ENCODE measurements around the gene AIG1. TPM values are rescaled to one million over a fixed set of nuclear protein-coding genes. Genes with fewer than 3 reads are reported as not detected.
A peak's percentile ranks its signal among the peaks of the same experiment; 100 is the strongest.

The AIG1 gene
- total and polyA plus RNA-seq, 2 donors (not counting 1 experiment from before 2014, with no cell fraction given) = 40.6 to 42.2 TPM

- Histone ChIP-seq H3K9ac (ENCODE audit: insufficient read depth, low read length) (no peak overlapping the region), H3K4me1 (ENCODE audit: control insufficient read depth, extremely low read depth, insufficient read depth, low read length) (no peaks in the 10 kb centered on the region), H3K27ac (ENCODE audit: insufficient read depth, low read length) (no peak overlapping the region), H4K20me1 (ENCODE audit: control insufficient read depth, extremely low read depth, insufficient read depth, low read length) (no peaks in the 10 kb centered on the region), H2AFZ (ENCODE audit: low read length) (no peak overlapping the region), H3K27me3 (ENCODE audit: control insufficient read depth, insufficient read depth, low read length) (no peaks in the 10 kb centered on the region), H3K4me2 (ENCODE audit: extremely low read depth, insufficient read depth, low read length) (no peak overlapping the region), H3K4me3 (replicated peaks in 1 of 4; ENCODE audit: control extremely low read depth in 1 of 4, insufficient read depth in 1 of 4, low read depth in 3 of 4, low read length in 4 of 4) (no peak overlapping the region), H3K9me3 (ENCODE audit: control insufficient read depth, insufficient read depth, low read depth, low read length) (no peaks in the 10 kb centered on the region), H3K36me3 (ENCODE audit: control insufficient read depth, insufficient read depth, low read length) (no peaks in the 10 kb centered on the region), H3K79me2 (ENCODE audit: control insufficient read depth, insufficient read depth, low read length) (no peaks in the 10 kb centered on the region)
- no peak for TF ChIP-seq EZH2 (IDR thresholded peaks at IDR 0.05; ENCODE audit: low read length, missing control alignments)
- TF ChIP-seq, protein P1, sequence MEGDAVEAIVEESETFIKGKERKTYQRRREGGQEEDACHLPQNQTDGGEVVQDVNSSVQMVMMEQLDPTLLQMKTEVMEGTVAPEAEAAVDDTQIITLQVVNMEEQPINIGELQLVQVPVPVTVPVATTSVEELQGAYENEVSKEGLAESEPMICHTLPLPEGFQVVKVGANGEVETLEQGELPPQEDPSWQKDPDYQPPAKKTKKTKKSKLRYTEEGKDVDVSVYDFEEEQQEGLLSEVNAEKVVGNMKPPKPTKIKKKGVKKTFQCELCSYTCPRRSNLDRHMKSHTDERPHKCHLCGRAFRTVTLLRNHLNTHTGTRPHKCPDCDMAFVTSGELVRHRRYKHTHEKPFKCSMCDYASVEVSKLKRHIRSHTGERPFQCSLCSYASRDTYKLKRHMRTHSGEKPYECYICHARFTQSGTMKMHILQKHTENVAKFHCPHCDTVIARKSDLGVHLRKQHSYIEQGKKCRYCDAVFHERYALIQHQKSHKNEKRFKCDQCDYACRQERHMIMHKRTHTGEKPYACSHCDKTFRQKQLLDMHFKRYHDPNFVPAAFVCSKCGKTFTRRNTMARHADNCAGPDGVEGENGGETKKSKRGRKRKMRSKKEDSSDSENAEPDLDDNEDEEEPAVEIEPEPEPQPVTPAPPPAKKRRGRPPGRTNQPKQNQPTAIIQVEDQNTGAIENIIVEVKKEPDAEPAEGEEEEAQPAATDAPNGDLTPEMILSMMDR (conservative IDR thresholded peaks at IDR 0.05 in 1 of 2, IDR thresholded peaks at IDR 0.05 in 1 of 2; ENCODE audit: low read depth in 1 of 2, low read length in 2 of 2) = no peak
- no peak for DNase-seq (ENCODE audit: low read depth in 2 of 2)
These were observed 168.7 kb downstream of the AIG1 start for GRCh38 chr6:143229400-143229799.

DNA sequence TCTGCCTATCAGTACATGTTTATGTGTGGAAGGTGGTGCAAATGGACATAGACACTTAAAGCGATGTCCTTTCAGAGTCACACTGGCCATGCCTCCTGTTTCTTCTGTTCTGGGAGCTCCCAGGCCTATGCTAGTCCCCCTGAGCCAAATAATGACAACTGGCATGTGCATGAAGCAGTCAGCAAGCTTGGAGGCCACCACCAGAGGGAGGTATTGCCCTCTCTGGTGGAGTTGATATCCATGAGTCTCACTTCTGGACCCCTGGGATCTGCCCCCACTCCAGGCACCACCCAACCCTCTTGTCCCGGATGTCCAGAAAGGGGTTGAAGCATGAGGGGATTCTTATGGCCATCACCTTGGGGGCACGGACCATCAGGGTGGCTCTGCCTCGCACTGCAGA, 172.2 kb downstream of the AIG1 start:
- no peaks in the 10 kb centered on the region for H3K36me3 ChIP-seq (ENCODE audit: control insufficient read depth, insufficient read depth, low read length)
- H3K27me3 ChIP-seq (ENCODE audit: control insufficient read depth, insufficient read depth, low read length) = no peaks in the 10 kb centered on the region
- peak; percentile 14 to 22 for DNase-seq (ENCODE audit: low read depth in 2 of 2)
- no peak for TF ChIP-seq EZH2 (IDR thresholded peaks at IDR 0.05; ENCODE audit: low read length, missing control alignments)
- TF ChIP-seq, protein P1 (conservative IDR thresholded peaks at IDR 0.05 in 1 of 2, IDR thresholded peaks at IDR 0.05 in 1 of 2; ENCODE audit: low read depth in 1 of 2, low read length in 2 of 2) = peak; percentile 56 to 59
- H3K9ac ChIP-seq (ENCODE audit: insufficient read depth, low read length) = no peak overlapping the region
- no peak overlapping the region for H2AFZ ChIP-seq (ENCODE audit: low read length)
- no peaks in the 10 kb centered on the region for H3K9me3 ChIP-seq (ENCODE audit: control insufficient read depth, insufficient read depth, low read depth, low read length)
- no peak overlapping the region for H3K27ac ChIP-seq (ENCODE audit: insufficient read depth, low read length)
- H3K4me3 ChIP-seq (replicated peaks in 1 of 4; ENCODE audit: control extremely low read depth in 1 of 4, insufficient read depth in 1 of 4, low read depth in 3 of 4, low read length in 4 of 4) = no peak overlapping the region
- no peaks in the 10 kb centered on the region for H3K79me2 ChIP-seq (ENCODE audit: control insufficient read depth, insufficient read depth, low read length)
- H4K20me1 ChIP-seq (ENCODE audit: control insufficient read depth, extremely low read depth, insufficient read depth, low read length) = no peaks in the 10 kb centered on the region
- no peaks in the 10 kb centered on the region for H3K4me1 ChIP-seq (ENCODE audit: control insufficient read depth, extremely low read depth, insufficient read depth, low read length)
- no peak overlapping the region for H3K4me2 ChIP-seq (ENCODE audit: extremely low read depth, insufficient read depth, low read length)

GRCh38 chr6:143233554-143234285, 173.0 kb downstream of the AIG1 start:
- no peaks in the 10 kb centered on the region for H3K27me3 ChIP-seq (ENCODE audit: control insufficient read depth, insufficient read depth, low read length)
- H2AFZ ChIP-seq (ENCODE audit: low read length) = no peak overlapping the region
- no peak overlapping the region for H3K27ac ChIP-seq (ENCODE audit: insufficient read depth, low read length)
- no peaks in the 10 kb centered on the region for H3K79me2 ChIP-seq (ENCODE audit: control insufficient read depth, insufficient read depth, low read length)
- H4K20me1 ChIP-seq (ENCODE audit: control insufficient read depth, extremely low read depth, insufficient read depth, low read length) = no peaks in the 10 kb centered on the region
- no peak overlapping the region for H3K4me3 ChIP-seq (replicated peaks in 1 of 4; ENCODE audit: control extremely low read depth in 1 of 4, insufficient read depth in 1 of 4, low read depth in 3 of 4, low read length in 4 of 4)
- H3K9ac ChIP-seq (ENCODE audit: insufficient read depth, low read length) = no peak overlapping the region
- TF ChIP-seq, protein P1 (conservative IDR thresholded peaks at IDR 0.05 in 1 of 2, IDR thresholded peaks at IDR 0.05 in 1 of 2; ENCODE audit: low read depth in 1 of 2, low read length in 2 of 2) = no peak
- no peak for TF ChIP-seq EZH2 (IDR thresholded peaks at IDR 0.05; ENCODE audit: low read length, missing control alignments)
- no peak overlapping the region for H3K4me2 ChIP-seq (ENCODE audit: extremely low read depth, insufficient read depth, low read length)
- DNase-seq (ENCODE audit: low read depth in 2 of 2) = no peak
- no peaks in the 10 kb centered on the region for H3K9me3 ChIP-seq (ENCODE audit: control insufficient read depth, insufficient read depth, low read depth, low read length)
- H3K4me1 ChIP-seq (ENCODE audit: control insufficient read depth, extremely low read depth, insufficient read depth, low read length) = no peaks in the 10 kb centered on the region
- H3K36me3 ChIP-seq (ENCODE audit: control insufficient read depth, insufficient read depth, low read length) = no peaks in the 10 kb centered on the region
